OCI-LY3 (cell line): ENCODE measurements around the gene NUMA1.

Experiments used
- CTCF ChIP-seq: fragments of 200-600, 300-600 bp; sonication (generic); IDR thresholded peaks from 2 replicates; pipeline ENCODE4 v1.5.1; 2014; ENCODE audit warnings: antibody characterized with exemption, low read length, low read depth
- EZH2phosphoT487 ChIP-seq: fragments of 200-600 bp; shearing (Covaris generic); IDR thresholded peaks from 2 replicates; pipeline ENCODE4 v1.6.1; 2018; ENCODE audit warnings: antibody characterized with exemption, mixed run types, low read depth

DNA sequence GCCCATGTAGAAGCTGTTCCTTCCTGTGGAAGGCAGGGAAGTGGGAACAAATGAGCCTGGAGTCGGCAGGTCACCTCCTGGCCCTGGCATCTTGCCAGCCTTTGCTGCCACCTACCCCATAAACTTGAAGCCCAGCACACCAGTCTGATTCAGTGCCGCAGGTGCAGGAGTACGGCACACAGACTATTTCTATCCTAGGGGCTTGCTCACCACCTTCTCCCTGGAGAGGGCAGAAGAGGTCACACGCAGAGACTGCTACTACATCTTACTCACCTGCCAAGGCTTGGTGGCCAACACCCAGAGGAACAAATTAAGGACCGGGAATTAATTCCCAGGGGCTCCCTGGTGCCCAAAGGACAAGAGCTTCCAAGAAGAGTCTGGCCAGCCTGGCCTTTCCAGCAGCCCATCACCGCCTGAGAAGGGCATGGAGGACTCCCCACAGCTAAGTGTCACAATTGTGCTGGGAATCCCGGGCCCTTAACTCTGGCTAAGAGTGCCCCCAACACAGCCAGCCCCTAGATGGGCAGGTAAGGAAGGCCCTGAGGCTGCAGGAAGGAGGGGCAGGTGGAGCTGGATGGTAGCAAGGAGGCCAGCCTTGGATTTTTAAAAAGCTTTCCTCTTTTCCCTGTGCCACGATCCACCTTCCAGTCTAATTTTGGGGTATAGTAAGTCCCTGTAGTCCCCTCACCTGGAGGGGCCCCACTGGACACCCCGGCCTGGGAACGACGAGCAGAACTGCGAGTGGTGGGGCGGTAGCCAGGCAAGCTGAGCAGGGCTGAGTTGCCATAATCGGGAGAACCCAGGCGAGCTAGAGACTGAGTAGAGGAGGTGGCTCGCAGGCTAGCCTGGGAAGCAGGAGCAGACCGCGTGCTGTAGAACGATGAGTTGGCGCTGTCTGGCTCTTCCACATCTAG lies 74.7 kb downstream of the NUMA1 start:
- TF ChIP-seq CTCF (no peak), EZH2phosphoT487 (no peak)
